HTERT RPE-1 (cell line): ENCODE results near the gene IFNL2.

Experiments used
- in situ Hi-C: fragments of 300-500 bp; cut with MboI; formaldehyde crosslinking; loops from 4 replicates; pipeline ENCODE4 v1.14.3; 2020; ENCODE audit warnings: low sequenced_read_pairs

The IFNL2 gene

DNA sequence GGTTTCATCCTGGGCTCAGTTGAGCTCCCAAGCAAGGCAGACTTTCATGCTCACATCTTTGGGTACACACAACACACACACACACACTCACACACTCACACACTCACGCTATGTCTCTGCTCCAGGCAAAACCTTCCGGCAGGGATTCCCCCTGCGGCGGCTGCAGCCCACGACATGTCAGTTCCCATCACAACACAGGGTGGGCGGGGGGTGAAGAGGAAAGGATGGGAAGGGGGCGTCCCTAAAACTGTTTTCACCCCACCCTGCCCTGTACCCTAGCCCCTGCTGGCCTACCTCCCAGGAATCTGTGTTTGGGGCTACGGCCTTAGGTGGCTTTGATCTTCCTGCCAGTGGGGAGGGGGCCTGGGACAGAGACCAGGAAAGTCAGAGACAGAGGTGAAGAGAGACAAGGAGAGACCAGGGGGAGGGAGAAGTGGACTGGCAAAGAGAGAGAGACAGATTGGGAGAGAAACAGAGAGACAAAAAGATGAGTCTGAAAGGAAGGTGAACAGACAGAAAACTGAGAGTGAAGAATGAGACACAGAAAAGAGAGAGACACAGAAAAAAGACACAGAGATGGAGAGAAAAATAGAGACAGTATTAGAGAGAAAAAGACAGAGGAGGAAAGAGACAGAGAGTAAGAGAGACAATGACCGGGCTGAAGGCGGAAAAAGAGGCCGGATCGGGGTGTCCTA lies 48.6 kb downstream of the IFNL2 start:
- in situ Hi-C loops = no loop called here

DNA sequence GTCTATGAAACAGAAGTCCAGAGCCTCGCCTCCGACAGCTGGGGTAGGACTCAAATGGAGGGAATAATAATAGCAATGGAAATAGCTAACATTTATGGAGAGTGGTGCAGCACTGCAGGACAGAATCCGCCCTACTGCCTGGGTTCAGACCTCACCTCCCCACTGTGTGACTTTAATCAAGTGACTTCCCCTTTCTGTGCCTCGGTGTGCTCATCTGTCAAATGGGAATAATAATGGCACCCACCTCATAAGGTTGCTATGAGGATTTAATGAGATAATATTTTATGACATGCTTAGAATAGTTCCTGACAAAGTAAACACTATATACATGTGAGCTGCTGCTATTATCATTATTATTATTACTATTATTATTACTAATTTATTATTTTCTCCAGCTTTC lies 49.3 kb downstream of the IFNL2 start:
- in situ Hi-C loops = no loop called here

DNA sequence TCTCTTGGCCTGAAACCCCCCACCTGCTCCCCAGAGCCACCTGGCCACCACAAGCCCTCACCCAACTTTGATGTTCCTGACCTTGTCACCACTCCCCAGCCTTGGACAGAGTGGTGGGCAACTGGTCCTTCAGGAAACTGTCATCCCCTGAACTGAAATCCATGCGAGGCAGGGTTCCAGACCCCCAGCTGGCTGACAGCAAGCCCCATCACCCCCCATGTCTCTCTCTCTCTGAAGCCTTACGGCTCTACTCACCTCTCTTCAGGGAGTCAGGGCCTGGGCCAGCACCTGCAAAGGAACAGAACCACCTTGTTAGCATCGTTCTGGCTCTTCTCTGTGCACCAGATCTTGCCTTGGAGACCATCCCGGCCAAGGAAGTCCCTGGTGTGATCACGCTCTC lies 49.9 kb downstream of the IFNL2 start:
- in situ Hi-C loops = no loop called here

DNA sequence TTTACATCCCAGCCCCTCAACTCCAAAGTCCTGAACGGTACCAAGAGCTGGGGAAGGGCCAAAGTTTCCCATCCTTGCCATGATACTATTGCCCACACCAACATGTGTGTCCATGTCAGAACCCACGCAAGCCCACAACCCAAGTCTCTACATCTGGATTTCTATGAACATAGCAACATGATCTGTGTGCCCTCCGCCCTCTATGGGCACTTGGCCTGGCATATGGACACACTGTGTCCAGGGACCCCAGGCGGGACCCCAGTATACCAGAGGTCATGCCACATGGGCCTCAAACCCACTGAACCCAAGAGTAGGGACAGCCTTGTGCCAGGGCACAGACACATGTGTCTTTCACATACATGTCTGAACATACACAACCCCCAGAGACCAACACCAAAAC lies 50.5 kb downstream of the IFNL2 start:
- in situ Hi-C loops = no loop called here

DNA sequence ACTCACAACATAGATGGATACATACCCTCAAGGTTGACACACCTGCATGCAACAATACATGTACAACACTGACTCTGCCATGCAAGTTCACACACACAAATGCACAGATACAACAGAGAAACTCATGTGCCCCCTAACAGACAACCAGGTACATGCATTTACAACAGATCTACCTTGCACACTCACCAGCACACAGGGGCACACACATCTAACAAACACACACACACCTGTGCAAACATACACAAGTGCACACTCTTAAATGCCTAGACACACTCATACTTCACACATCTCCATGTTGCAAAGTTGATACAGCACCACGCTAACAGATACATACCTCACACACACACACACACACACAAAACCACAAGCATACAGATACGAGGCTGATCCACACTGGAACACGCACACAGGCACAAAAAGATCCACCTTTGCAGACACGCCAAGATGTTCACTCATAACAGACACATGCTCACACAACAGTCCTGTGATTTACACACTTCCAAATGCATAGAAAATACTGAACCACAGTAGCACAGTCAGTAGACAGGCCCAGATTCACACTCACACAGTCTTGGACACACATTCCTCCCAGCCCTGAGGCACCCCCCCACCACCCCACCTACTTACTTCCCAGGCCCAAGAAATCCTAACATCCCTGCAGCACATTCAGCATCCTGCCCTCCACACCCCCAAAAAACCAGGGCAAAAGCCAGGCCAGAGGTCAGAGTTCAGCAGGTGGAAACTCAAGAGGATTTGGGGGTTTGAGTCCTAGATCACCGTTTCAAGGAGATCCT lies 51.1 kb downstream of the IFNL2 start:
- in situ Hi-C loops = no loop called here
